Measurements from ENCODE around the gene SBNO2. TPM values are rescaled to one million over a fixed set of nuclear protein-coding genes. Genes with fewer than 3 reads are reported as not detected.

The SBNO2 gene
- total and polyA plus RNA-seq, 4 donors, result 2.2 to 25.0 (median 15.0) TPM

GRCh38 chr19:1123381-1123780 is 50.7 kb downstream of the SBNO2 start:
- DNase-seq (ENCODE audit: low spot score), result no peak
- Histone ChIP-seq H3K36me3 (ENCODE audit: control insufficient read depth in 4 of 4, insufficient read depth in 3 of 4, low read depth in 1 of 4, low read length in 3 of 4) (peaks cover 12 to 78% (median 39%) of the 10 kb centered on the region in 4 donors), H3K9me3 (ENCODE audit: control insufficient read depth in 4 of 4, low read length in 3 of 4) (no peaks in the 10 kb centered on the region), H3K27me3 (ENCODE audit: control insufficient read depth in 4 of 4, insufficient read depth in 4 of 4, low read length in 3 of 4) (no peaks in the 10 kb centered on the region), H3K4me1 (ENCODE audit: control insufficient read depth in 4 of 4, insufficient read depth in 4 of 4, low read length in 3 of 4) (no peaks in the 10 kb centered on the region), H3K9ac (ENCODE audit: low read depth in 1 of 2, low read length in 2 of 2) (no peak overlapping the region), H3K27ac (ENCODE audit: low read depth in 1 of 2, low read length in 2 of 2) (no peak overlapping the region), H3K4me3 (ENCODE audit: low read depth in 1 of 3, low read length in 3 of 3) (no peak overlapping the region)
- TF ChIP-seq, protein P1, sequence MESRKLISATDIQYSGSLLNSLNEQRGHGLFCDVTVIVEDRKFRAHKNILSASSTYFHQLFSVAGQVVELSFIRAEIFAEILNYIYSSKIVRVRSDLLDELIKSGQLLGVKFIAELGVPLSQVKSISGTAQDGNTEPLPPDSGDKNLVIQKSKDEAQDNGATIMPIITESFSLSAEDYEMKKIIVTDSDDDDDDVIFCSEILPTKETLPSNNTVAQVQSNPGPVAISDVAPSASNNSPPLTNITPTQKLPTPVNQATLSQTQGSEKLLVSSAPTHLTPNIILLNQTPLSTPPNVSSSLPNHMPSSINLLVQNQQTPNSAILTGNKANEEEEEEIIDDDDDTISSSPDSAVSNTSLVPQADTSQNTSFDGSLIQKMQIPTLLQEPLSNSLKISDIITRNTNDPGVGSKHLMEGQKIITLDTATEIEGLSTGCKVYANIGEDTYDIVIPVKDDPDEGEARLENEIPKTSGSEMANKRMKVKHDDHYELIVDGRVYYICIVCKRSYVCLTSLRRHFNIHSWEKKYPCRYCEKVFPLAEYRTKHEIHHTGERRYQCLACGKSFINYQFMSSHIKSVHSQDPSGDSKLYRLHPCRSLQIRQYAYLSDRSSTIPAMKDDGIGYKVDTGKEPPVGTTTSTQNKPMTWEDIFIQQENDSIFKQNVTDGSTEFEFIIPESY (IDR thresholded peaks at IDR 0.05), result no peak
- TF ChIP-seq EGR1 (IDR thresholded peaks at IDR 0.05; ENCODE audit: low read depth in 2 of 2) (no peak), MAX (IDR thresholded peaks at IDR 0.05) (no peak), SP1 (IDR thresholded peaks at IDR 0.05) (no peak), RAD21 (IDR thresholded peaks at IDR 0.05) (no peak), CTCF (IDR thresholded peaks at IDR 0.05; ENCODE audit: low read depth, low read length, missing input control) (no peak)
- WGBS, result 95% methylated on average over 20 of the region's 20 CpGs

DNA sequence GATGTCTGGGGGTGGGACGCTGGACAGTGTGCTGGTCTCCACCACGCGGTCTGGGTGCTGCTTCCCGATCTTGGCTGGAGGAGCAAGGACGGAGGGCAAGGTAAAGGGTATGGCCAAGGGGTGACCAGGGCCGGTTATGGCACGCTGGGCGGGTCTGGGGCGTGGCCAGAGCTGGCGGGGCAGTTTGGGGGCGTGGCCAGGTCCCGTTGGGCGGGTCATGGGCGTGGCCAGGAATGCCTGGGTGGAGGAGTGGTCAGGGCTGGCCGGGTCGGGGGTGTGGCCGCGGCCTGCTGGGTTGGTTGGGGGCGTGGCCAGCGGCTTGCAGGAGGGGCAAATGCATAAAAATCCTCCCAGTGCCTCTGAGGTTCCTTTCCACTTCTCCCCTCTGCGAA is 51.1 kb downstream of the SBNO2 start:
- Histone ChIP-seq H3K27me3 (ENCODE audit: control insufficient read depth in 4 of 4, insufficient read depth in 4 of 4, low read length in 3 of 4) (no peaks in the 10 kb centered on the region), H3K4me3 (ENCODE audit: low read depth in 1 of 3, low read length in 3 of 3) (no peak overlapping the region), H3K9me3 (ENCODE audit: control insufficient read depth in 4 of 4, low read length in 3 of 4) (no peaks in the 10 kb centered on the region), H3K9ac (ENCODE audit: low read depth in 1 of 2, low read length in 2 of 2) (no peak overlapping the region), H3K27ac (ENCODE audit: low read depth in 1 of 2, low read length in 2 of 2) (no peak overlapping the region), H3K36me3 (ENCODE audit: control insufficient read depth in 4 of 4, insufficient read depth in 3 of 4, low read depth in 1 of 4, low read length in 3 of 4) (peaks cover 15 to 82% (median 38%) of the 10 kb centered on the region in 4 donors), H3K4me1 (ENCODE audit: control insufficient read depth in 4 of 4, insufficient read depth in 4 of 4, low read length in 3 of 4) (no peaks in the 10 kb centered on the region)
- TF ChIP-seq SP1 (IDR thresholded peaks at IDR 0.05), result peak; percentile 83
- no peak for TF ChIP-seq HNF4A (conservative IDR thresholded peaks at IDR 0.05)
- WGBS, result 75% methylated on average over 21 of the region's 21 CpGs
- DNase-seq (ENCODE audit: low spot score), result peak; percentile 85

DNA sequence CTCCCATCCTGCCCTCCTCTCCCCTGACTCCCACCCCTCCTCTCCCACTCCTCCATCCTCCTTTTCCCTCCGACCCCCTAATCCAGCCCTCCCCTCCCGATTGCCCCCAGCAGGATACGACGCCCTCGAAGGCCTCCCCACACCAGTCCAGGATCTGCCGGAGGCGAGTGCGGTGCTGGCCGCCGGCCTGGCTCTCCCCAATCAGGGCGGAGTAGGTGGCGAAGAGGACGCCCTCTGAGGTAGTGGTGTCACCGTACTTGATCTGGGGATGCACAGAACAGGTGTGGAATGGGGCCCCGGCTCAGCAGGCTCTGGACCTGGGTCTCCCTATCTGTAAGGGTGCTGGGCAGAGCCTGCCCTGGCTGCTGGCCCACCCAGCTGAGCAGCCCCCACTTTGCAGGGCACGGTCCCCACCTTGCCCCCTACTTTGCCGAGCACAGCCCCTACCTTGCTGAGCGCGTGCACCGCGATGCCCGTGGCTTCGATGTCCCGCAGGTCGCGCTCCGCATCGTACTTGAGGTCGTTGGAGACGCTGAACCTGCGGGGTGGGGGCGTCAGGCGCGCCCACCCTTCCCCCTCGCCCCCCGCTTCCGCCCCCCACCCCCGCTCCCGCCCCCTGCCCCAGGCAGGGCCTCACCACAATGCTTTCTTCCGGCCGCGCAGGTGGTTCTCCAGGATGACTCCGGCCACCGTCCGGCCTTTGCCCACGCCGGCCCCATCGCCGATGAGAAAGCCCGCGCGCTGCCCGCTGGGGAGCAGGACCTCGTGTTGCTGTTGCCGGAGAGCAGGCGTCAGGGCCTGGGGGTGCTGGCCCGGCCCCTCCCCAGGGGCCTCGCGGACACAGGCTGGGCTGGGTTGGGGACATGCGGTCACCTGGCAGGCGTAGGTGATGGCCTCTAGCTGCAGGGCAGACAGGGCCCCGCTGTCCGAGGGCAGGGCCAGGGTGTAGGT is 51.8 kb downstream of the SBNO2 start:
- no peak overlapping the region for H3K9ac ChIP-seq (ENCODE audit: low read depth in 1 of 2, low read length in 2 of 2)
- peaks cover 15 to 86% (median 40%) of the 10 kb centered on the region in 4 donors for H3K36me3 ChIP-seq (ENCODE audit: control insufficient read depth in 4 of 4, insufficient read depth in 3 of 4, low read depth in 1 of 4, low read length in 3 of 4)
- WGBS, result 96% methylated on average over 63 of the region's 63 CpGs
- H3K27me3 ChIP-seq (ENCODE audit: control insufficient read depth in 4 of 4, insufficient read depth in 4 of 4, low read length in 3 of 4), result no peaks in the 10 kb centered on the region
- no peaks in the 10 kb centered on the region for H3K4me1 ChIP-seq (ENCODE audit: control insufficient read depth in 4 of 4, insufficient read depth in 4 of 4, low read length in 3 of 4)
- H3K27ac ChIP-seq (ENCODE audit: low read depth in 1 of 2, low read length in 2 of 2), result no peak overlapping the region
- H3K9me3 ChIP-seq (ENCODE audit: control insufficient read depth in 4 of 4, low read length in 3 of 4), result no peaks in the 10 kb centered on the region
- H3K4me3 ChIP-seq (ENCODE audit: low read depth in 1 of 3, low read length in 3 of 3), result no peak overlapping the region
- DNase-seq (ENCODE audit: low spot score), result no peak
- TF ChIP-seq, protein P1 (IDR thresholded peaks at IDR 0.05), result no peak
- TF ChIP-seq YY1 (IDR thresholded peaks at IDR 0.05) (no peak), CTCF (IDR thresholded peaks at IDR 0.05; ENCODE audit: low read depth, low read length, missing input control) (no peak), JUND (IDR thresholded peaks at IDR 0.05) (no peak), SP1 (IDR thresholded peaks at IDR 0.05) (no peak), FOXA1 (IDR thresholded peaks at IDR 0.05) (no peak), EGR1 (IDR thresholded peaks at IDR 0.05; ENCODE audit: low read depth in 2 of 2) (no peak), RXRA (IDR thresholded peaks at IDR 0.05) (no peak), TAF1 (conservative IDR thresholded peaks at IDR 0.05) (no peak), GABPA (IDR thresholded peaks at IDR 0.05 in 1 of 2, conservative IDR thresholded peaks at IDR 0.05 in 1 of 2) (no peak), MAX (IDR thresholded peaks at IDR 0.05) (no peak), HNF4A (conservative IDR thresholded peaks at IDR 0.05) (no peak), HNF4G (IDR thresholded peaks at IDR 0.05) (no peak)

Data from liver (tissue), 9 donors.